Kidney epithelial cell (primary cell): ENCODE data around the gene LRAT. TPM values are rescaled to one million over a fixed set of nuclear protein-coding genes. Genes with fewer than 3 reads are reported as not detected.

Experiments used
- DNase-seq: peaks from one replicate; pipeline ENCODE4 v3.0.0-alpha.2; 2010; ENCODE audit warnings: low read depth
- H3K27me3 ChIP-seq: 2 replicates; pipeline ENCODE4 v1.6.0; 2011; ENCODE audit warnings: low read length; ENCODE audit not compliant: control insufficient read depth, insufficient read depth
- H3K36me3 ChIP-seq: 2 replicates; pipeline ENCODE4 v1.5.1; 2011; ENCODE audit warnings: low read length; ENCODE audit not compliant: control insufficient read depth, insufficient read depth
- H3K4me3 ChIP-seq: 2 replicates; pipeline ENCODE4 v1.5.1; 2011; ENCODE audit warnings: low read depth, mild to moderate bottlenecking, control low read depth, low read length
- CTCF ChIP-seq: IDR thresholded peaks from 2 replicates; pipeline ENCODE4 v1.5.1; 2011; ENCODE audit warnings: mild to moderate bottlenecking, moderate library complexity, low read length, control low read depth, inconsistent platforms; ENCODE audit not compliant: insufficient read depth, poor library complexity, severe bottlenecking
- total RNA-seq: library from RNA; depleted of rRNA; stranded (reverse); fragments of >200 nt; gene quantifications from 2 replicates; pipeline ENCODE4 v1.2.3, GENCODE V29; 2015

LRAT gene
- total RNA-seq, 1 donor from 2014 or later = 1.1 TPM

- no peak for DNase-seq
- no peak for TF ChIP-seq CTCF
- Histone ChIP-seq H3K4me3 (no peak overlapping the region), H3K27me3 (no peaks in the 10 kb centered on the region), H3K36me3 (no peaks in the 10 kb centered on the region)
Measured at GRCh38 chr4:154778264-154778663, 34.5 kb downstream of the LRAT start.

GRCh38 chr4:154779362-154779947, 35.7 kb downstream of the LRAT start:
- TF ChIP-seq CTCF = peak; percentile 58
- DNase-seq = no peak
- no peaks in the 10 kb centered on the region for H3K27me3 ChIP-seq
- H3K4me3 ChIP-seq = no peak overlapping the region
- H3K36me3 ChIP-seq = no peaks in the 10 kb centered on the region

- Histone ChIP-seq H3K4me3 (peak within 1 kb of the TSS; percentile 13), H3K27me3 (no peaks in the 10 kb centered on the region), H3K36me3 (no peaks in the 10 kb centered on the region)
- DNase-seq = no peak
- TF ChIP-seq CTCF = no peak
Measured at GRCh38 chr4:154781126-154781982, 37.6 kb downstream of the LRAT start, which contains the start of gene RBM46. TSS of gene RBM46 (plus strand) at chr4:154781272. CDS start at chr4:154796753, 15,481 bp downstream.

- TF ChIP-seq CTCF = no peak
- DNase-seq = no peak
- Histone ChIP-seq H3K36me3 (no peaks in the 10 kb centered on the region), H3K27me3 (no peaks in the 10 kb centered on the region), H3K4me3 (peak overlapping the region; percentile 13)
Measured at GRCh38 chr4:154781983-154782293, 38.1 kb downstream of the LRAT start.

Other genes with a start within 250 kb of the LRAT start
- 75.5 and 83.4 TPM in 2 replicates for gene PLRG1, start 193.6 kb upstream of the LRAT start, total RNA-seq
- 1.5 and 3.7 TPM in 2 replicates for gene FGB, start 181.0 kb upstream of the LRAT start, total RNA-seq
- not detected in 2 replicates for gene FGA, start 153.3 kb upstream of the LRAT start, total RNA-seq
- gene FGG, start 131.3 kb upstream of the LRAT start, total RNA-seq = not detected in 2 replicates
- 0.04 and 0.21 TPM in 2 replicates for gene RBM46, start 37.3 kb downstream of the LRAT start, total RNA-seq